HS-27A (cell line): Measurements from ENCODE around the gene SLC5A7.

ENCODE experiments used
- DNase-seq: peaks from one replicate; pipeline ENCODE4 v3.0.0-alpha.2; 2012; ENCODE audit warnings: low read depth, missing footprints

SLC5A7 gene

DNA sequence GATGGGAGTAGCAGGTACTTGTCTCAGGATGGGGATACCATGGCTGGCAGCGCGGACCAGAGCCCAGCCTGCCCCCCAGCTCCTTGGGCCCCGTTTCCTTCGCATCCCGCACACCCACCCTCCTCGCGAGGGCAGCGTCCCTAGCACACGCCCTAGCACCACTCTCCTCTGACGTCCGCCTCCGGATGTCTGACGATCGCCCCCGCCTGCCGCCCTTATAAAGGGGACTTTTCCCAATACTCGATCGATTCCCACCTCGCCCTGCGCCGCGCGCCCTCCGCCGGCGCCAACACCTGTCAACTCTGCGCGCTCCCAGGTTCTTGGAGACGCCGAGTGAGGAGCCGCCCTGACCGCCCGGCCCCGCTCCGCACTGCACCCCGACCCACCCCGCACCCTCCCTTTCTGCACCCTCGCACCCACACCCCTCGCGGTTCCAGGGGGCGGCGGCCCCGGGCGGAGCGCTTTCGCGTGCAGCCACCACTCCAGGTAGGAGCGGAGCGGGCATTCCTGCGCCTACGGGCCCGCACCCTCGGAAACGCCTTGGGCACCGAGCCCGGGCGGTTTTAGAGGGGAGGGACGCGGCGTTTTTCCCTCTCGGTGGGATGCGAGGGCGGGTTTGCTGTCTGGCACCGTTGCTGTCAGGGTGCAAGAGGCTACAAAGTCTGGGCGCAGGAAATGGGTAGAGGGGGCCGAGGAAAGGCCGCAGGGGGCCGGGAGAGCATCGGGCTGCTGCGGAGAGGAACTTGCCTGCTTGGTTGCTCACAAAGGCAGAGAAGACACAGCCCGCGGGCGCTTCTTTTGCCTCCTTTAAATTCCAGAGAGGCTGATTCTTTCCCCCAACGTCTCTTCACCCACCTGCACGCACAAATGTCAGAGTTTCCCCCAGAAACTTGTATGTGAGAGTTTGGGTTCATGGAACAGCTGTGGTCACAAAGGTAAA lies at the start of gene SLC5A7:
Gene SLC5A7, plus strand, starts transcription at position 247 of the 940 bp plus-strand sequence. CDS start 1,632 bp downstream, outside the sequence.
- DNase-seq: no peak

DNA sequence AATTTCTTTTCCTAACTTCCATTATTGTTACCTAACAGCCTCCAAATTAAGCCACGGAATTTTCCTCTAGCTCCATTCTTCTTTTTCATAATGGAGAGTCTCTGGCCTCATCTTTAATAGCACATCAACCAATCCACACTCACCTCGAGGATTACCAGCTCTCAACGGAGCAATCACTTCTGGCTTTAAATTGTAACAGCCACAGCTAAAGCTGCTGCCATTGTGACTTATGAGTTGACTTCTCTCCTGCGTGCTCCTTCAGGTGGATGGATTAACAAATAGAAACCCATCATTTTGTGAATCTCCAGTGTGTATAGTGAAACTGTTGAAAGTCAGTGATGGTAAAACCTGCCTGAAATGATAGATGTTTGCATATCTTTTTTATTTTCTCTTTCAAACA lies 24.9 kb upstream of the SLC5A7 start:
- no peak for DNase-seq

DNA sequence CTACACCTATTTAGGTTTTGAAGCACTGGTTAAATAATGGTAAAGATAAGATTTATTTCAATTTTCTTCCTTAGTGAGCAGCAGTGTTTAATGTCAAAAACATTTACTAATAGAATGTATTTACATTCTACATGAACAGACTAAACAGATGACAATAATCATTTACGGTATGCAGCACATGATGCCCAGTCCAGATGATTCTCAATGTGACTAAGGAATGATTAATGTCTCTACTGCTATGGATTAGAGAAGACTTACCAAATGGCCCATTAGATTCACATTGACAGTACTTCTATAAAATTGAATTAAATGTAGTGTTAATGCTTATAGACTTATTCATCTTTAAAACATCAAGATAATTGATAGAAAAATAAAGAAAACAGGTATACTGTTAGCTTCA lies 22.1 kb upstream of the SLC5A7 start:
- DNase-seq: no peak

DNA sequence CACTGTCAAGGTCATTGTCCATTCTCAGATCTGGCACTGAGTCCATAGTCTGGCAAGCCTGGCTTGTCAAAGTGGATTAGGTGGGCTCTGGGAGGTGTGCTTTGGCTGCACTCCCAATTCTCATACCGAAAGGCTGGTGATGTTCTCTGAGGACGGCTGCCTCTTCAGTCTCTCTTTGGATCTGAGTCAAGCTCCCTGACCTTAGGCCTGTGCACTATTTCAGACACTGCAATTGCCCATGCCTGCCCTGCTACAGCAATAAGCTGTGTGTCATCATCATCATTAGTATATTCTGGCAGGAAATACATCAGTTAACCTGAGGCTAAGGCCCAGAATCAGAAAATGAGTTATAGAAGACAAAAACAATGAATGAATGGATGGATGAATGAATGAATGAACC lies 1.6 kb upstream of the SLC5A7 start:
- DNase-seq: no peak

DNA sequence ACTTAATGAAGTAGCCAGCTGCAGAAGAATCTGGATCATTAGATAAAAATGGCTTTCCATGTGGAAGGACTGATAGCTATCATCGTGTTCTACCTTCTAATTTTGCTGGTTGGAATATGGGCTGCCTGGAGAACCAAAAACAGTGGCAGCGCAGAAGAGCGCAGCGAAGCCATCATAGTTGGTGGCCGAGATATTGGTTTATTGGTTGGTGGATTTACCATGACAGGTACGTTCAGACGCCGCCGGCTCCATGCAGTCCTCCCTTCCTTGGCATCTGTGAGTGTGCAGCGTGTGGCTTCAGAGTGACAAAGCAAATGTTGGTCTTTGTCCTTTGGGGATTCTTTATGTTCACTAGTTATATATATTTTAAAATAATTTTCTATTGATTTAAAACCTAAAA lies 1.8 kb downstream of the SLC5A7 start:
- DNase-seq: no peak

DNA sequence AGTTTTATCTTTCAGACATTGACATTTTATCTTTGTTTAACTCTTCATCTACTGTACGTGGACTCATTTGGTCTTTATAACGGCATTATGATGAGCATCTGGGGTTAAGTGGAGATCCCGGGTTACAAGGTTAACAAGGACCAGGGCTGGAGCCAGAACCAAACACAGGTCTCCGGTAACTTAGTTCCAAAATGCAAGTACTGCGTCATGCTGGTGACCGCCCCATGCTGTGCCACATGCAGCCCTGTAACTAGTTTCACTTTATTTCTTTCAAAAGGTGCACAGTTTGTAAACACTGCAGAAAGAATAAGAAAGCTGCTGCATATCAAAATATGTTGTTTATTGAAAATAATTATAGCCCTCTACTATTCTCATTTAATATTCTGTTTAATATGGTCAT lies 3.1 kb downstream of the SLC5A7 start:
- DNase-seq: no peak

DNA sequence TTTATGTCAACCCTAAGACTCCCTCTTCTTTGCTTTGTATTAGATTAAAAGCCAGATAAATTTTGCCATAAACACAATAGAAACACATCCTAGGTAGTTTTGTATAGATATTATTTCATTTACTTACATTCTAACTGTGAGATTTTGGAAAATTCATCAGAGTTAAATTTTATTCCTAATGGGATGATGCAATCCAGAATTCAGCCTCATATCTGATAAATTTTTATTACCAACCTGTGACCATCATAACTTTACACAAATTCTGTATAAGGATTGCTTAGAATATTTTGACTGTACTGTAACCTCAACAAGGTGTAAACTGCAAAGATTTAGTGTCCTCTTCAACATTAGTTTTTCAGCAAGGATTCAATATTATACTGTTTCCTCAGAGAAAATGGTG lies 4.4 kb downstream of the SLC5A7 start:
- no peak for DNase-seq

DNA sequence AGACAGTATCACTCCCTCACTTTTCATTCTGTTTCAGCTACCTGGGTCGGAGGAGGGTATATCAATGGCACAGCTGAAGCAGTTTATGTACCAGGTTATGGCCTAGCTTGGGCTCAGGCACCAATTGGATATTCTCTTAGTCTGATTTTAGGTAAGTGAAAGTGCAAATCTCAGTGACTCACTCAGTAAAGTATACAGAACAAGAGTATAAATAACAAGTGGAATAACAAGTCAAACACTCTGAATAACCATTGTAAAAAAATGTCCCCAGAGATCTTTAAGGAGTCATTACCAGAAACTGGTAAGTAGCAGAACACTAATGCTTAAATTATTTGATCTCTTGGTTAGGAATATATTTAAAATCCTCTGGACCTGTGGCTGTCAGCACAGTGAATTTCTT lies 5.7 kb downstream of the SLC5A7 start:
- no peak for DNase-seq

DNA sequence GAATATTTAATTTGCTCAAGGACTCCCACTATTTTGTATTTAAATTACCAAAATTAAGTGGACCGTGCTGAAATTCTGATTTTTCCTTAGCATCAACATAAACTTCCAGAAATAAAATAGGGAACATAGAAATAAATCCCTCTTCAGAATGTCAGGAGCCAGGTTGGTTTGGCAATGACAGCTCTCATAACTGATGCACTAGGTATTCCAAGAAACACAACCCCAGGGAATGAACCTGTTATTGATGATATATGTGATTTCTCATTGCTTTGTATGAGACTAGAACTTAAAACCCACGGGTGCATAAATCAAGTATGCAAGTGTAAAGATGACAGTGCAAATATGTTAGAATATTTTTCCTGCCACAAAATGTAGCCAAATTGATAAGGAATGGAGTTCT lies 12.8 kb downstream of the SLC5A7 start:
- DNase-seq: no peak

DNA sequence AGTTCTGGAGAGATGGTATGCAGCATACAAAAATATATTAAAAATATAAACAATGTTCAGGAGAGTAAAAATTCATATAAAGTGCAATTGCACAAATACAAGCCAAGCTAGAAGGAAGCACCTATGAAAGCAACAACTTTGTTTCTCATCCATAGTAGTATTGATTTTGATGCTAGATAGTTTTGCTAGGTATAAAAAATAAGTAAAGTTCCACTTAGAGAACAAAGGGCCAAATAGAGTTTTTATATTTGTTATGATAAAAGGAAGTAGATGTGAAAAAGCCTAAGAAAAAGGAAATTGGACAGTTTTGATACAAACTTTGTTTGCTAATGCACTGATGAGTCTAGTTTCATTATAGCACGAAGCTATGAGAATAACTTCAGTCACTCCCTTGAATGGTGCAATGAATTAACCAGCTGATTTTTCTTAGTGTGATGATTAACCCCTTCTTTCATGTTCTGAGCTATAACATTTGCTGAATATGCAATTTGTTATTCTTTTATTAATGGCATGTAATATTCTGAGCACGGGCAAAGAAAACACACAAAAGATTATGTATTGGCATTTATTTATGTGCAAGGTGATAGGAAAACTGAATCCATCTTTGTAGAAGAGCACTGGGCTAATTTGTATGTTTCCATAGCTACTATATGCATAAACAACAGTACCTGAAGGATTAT lies 24.7 kb downstream of the SLC5A7 start:
- DNase-seq: no peak

DNA sequence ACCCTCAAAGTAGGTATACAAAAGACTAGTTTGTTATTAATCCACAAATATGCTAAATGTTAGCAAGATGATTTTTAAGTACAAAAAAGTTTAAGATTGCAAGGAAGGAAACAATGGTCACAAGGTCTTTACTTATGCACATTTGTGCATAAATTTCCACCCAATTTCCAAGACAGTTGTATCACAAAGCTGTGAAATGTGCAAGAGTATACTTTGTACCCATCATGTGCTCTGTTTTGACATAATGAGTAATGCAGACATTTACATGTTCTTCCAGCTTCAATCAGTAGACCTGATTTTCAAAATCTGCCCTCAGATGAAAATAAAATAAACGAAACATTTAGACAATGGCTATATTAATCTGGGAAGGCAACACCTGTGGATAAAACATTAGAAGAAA lies 27.0 kb downstream of the SLC5A7 start:
- DNase-seq: no peak

DNA sequence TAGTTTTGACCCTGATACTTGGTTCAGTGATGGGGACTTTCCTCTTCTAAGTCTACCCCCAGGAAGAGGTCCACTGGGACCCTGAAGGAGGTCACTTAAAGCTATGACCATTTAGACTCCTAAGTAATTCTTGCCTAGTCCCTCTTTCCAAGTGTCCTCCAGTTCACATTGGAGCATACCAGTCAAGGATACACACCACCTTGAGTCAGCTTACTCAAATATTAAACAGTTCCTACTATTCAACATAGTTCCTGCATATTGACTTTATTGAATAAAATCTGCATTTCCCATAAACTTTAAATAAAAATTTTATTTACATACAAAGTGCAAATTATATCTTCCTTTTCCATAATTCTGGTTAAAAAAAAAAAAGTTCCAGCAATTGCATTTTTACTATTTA lies 36.3 kb downstream of the SLC5A7 start:
- no peak for DNase-seq

DNA sequence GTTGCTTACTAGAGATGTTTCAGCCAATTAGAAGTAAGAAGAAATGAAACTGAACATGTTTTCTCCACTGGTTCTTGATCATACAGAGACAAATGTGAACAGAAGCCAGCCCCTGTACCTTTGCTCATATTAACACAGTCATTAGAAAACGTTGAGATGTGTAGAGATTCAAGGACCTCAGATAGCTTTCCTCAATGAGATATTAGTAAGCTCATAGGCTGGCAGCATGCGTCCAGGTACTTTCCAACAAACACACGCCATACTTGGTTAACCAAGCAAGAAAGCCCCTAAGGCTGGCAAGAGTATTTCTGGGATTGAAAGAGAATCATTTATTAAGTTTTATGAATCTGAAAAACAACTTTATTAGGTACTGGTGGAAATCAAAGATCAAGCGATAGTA lies 37.5 kb downstream of the SLC5A7 start:
- no peak for DNase-seq

DNA sequence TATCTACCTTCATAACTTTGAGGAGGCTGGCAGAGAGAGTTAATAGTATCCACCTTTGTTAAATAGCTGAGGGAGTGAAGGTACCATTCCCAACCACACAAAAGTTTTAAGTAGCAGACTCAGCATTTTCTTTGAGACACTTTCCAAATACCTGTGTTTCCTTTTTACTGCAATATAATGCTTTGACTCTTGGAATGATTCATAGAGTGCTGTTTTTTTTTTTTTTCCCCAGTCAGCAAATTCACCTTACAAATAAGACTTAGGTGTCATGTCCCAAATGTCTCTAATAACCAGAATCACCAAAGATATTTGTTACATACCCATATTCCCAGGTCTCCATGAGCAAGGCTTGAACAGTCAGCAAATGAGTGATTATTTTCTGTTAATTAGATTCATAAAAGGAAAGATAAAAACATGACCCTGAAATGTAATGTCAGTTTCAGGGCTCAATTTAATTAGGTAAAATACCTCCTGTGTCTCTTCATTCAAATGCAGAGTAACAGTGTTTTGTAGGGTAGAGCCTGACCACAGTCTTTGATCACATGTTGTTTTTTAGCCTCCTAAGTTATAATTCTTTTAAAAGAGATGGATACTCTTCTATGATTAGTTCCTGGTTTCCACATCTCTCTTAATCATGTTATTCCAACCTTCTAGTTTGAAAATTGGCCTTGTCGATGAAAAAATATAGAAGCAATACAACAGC lies 39.9 kb downstream of the SLC5A7 start:
- DNase-seq: no peak

DNA sequence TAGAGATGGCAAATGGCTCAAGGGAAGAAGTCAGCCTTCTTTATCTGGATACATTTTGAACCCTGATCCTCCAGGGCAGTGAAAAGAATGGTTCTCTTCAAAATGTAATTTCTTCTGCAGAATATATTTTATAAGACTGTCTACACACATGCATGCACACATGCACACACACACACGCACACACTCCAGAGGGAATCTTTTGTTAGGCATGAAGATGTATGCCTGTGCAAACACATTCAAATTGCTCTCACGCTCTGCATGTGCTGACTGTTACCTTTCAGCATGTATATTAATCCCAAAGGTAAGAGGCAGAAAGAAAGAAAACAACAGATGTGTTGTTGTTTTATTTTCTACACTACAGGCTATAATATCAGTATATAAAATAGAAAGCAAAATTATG lies 43.2 kb downstream of the SLC5A7 start:
- DNase-seq: no peak

DNA sequence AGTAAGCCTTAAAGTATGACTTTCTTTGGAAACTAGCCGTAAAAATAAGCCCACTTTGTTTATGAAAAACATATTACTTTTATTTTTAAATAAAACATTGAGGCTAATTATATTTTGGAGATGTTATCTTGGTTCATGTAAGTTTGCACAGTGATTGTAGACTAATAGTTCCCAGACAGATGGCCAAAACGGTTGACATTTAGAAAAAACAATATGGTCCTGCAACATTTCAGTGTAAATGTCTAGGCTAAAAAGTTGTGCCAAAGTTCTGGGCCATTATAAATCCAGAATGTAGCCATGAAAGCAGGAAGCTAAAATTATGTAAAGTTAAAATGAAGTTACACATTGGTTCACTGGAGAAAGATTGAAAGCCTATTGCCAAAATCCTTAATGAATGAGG lies 43.6 kb downstream of the SLC5A7 start:
- DNase-seq: no peak

DNA sequence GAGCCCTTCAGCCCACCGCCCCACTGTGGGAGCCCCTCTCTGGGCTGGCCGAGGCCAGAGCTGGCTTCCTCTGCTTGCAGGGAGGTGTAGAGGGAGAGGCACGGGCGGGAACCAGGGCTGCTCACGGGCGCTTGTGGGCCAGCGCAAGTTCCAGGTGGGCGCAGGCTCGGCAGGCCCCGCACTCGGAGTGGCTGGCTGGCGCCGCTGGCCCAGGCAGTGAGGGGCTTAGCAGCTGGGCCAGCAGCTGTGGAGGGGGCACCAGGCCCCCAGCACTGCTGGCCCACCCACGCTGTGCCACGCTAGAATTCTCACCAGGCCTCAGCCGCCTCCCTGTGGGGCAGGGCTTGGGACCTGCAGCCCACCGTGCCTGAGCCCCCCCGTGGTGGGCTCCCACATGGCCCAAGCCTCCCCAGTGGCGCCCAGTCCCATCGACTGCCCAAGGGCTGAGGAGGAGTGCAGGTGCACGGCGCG lies 45.2 kb downstream of the SLC5A7 start:
- no peak for DNase-seq

DNA sequence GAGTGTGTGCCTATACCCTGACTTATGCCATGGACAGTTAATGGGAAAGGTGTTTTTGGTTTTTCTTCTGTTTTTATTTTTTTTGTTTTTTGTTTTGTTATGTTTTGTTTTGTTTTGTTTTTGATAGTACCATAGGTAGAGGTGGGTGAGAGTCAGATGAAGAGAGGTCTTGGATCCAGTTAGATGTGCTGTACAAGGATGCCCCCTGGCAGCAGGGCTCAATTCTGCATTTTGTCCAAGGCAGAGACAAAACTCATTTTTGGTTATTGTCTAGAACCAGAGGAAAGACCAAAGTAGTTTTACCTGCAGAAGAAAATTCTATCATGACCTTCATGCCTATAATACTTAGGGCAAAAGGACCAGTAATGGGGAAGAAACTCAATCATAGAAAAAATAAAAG lies 48.5 kb downstream of the SLC5A7 start:
- no peak for DNase-seq

DNA sequence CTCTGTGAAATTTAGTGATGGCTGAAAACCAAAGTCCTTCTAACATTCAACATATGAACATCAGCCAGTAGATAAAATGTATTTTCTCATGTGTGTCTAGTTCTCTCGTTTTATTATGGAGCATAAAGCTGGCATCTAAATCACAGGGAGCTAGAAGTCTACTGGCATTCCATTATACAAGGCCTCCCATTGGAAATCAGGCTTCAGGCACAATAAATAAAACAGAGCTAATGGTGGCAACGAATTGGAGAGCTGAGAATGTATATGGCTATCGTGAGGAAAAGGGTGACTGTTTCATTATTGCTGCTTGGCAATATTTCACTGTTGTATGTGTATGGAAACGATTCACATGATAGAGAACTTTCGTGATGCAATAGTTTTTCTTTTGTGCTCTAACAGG lies 62.4 kb downstream of the SLC5A7 start:
- DNase-seq: no peak

DNA sequence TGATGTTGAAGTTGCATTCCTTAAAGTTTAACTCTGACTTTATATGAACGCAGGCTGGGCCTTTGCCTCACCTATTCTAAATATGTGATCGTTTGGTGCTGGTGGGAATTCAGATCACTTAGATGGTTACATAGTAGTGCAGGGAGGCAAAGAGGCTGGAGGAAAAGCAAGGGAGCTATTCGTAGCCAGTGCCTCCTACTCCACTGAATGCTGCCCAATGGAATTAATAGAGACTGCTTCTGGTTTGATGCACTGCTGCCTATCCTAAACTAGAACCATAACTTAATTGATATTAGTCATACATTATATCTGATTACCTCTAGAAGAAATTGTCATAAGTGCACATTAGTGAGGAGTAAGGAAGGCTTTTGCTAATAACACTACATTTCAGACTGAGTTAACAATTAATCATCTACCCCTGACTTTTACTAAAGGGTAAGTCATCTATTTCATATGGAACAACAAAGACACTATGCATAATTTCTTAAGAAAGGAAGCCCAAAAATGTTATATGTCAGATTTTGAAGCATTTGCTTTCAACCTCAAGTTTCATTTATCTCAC lies 72.3 kb downstream of the SLC5A7 start:
- DNase-seq: no peak

DNA sequence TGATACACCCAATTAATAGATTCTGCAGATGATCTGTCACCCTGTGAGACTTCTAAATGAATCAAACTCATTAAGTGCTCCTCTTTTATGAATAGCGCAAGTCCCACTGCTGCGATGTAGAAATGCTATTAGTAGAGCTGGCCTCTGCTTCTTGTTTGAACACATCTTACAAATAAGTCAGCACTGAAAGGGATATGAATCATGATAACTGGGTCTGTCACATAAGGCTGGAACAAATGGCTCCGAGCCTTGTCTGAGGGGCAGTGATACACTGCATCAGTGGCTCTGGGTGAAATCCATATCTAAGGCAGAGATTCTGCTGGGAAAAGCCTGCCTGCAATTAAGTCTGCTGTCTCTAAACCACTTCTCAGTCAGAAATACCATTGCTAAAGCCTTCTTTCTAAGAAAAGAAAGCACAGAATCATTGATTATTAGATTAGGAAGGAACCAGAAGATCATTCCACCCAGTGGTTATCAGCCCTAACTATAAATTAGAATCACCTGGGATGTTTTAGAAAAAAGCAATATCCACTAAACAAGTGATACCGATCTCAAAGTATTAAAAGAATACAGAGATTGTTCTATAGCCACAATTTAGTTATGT lies 75.2 kb downstream of the SLC5A7 start:
- DNase-seq: no peak
